OCI-LY3 (cell line): Measurements from ENCODE around the gene PALLD.

ENCODE experiments used
- H2AFZ ChIP-seq: fragments of 200-600, 300-600 bp; shearing (Covaris generic); 2 replicates; pipeline ENCODE4 v1.6.0; 2014; ENCODE audit warnings: antibody characterized with exemption, low read depth, low read length
- H3K27ac ChIP-seq: fragments of 200-600, 300-600 bp; sonication (generic); 2 replicates; pipeline ENCODE4 v1.5.1; 2014; ENCODE audit warnings: mild to moderate bottlenecking, low read length, moderate library complexity, mixed read lengths
- H3K27me3 ChIP-seq: fragments of 200-600, 300-600 bp; sonication (generic); 2 replicates; pipeline ENCODE4 v1.6.1; 2014; ENCODE audit warnings: low read depth, low read length, mixed read lengths
- H3K36me3 ChIP-seq: fragments of 200-600, 300-600 bp; sonication (generic); replicated peaks from 2 replicates; pipeline ENCODE3; 2014; ENCODE audit warnings: low read depth, low read length, mixed read lengths
- H3K4me1 ChIP-seq: fragments of 300-600, 200-600 bp; sonication (generic); 2 replicates; pipeline ENCODE4 v1.6.1; 2014; ENCODE audit warnings: low read length, mixed read lengths
- H3K4me2 ChIP-seq: fragments of 200-600, 300-600 bp; sonication (generic); 2 replicates; pipeline ENCODE4 v1.6.1; 2014; ENCODE audit warnings: low read length, mixed read lengths
- H3K4me3 ChIP-seq: fragments of 300-600, 200-600 bp; sonication (generic); 2 replicates; pipeline ENCODE4 v1.5.1; 2014; ENCODE audit warnings: antibody characterized with exemption, mild to moderate bottlenecking, low read length, moderate library complexity
- H3K79me2 ChIP-seq: fragments of 300-600, 200-600 bp; shearing (Covaris generic); 2 replicates; pipeline ENCODE4 v1.6.1; 2014; ENCODE audit warnings: mild to moderate bottlenecking, low read length, mixed read lengths
- H3K9ac ChIP-seq: fragments of 300-600, 200-600 bp; shearing (Covaris generic); 2 replicates; pipeline ENCODE4 v1.6.0; 2014; ENCODE audit warnings: mild to moderate bottlenecking, low read length, moderate library complexity
- H3K9me3 ChIP-seq: fragments of 200-600, 300-600 bp; shearing (Covaris generic); 2 replicates; pipeline ENCODE4 v1.6.1; 2014; ENCODE audit warnings: low read length, mixed read lengths; ENCODE audit not compliant: insufficient read depth
- H4K20me1 ChIP-seq: fragments of 200-600, 300-600 bp; sonication (generic); 2 replicates; pipeline ENCODE4 v1.6.1; 2016; ENCODE audit warnings: low read length, mixed read lengths; ENCODE audit not compliant: insufficient read depth
- EZH2phosphoT487 ChIP-seq: fragments of 200-600 bp; shearing (Covaris generic); IDR thresholded peaks from 2 replicates; pipeline ENCODE4 v1.6.1; 2018; ENCODE audit warnings: antibody characterized with exemption, mixed run types, low read depth
- TF ChIP-seq, protein P1 (sequence below): fragments of 200-600, 300-600 bp; sonication (generic); IDR thresholded peaks from 2 replicates; pipeline ENCODE4 v1.5.1; 2014; ENCODE audit warnings: antibody characterized with exemption, low read length, low read depth

The PALLD gene

DNA sequence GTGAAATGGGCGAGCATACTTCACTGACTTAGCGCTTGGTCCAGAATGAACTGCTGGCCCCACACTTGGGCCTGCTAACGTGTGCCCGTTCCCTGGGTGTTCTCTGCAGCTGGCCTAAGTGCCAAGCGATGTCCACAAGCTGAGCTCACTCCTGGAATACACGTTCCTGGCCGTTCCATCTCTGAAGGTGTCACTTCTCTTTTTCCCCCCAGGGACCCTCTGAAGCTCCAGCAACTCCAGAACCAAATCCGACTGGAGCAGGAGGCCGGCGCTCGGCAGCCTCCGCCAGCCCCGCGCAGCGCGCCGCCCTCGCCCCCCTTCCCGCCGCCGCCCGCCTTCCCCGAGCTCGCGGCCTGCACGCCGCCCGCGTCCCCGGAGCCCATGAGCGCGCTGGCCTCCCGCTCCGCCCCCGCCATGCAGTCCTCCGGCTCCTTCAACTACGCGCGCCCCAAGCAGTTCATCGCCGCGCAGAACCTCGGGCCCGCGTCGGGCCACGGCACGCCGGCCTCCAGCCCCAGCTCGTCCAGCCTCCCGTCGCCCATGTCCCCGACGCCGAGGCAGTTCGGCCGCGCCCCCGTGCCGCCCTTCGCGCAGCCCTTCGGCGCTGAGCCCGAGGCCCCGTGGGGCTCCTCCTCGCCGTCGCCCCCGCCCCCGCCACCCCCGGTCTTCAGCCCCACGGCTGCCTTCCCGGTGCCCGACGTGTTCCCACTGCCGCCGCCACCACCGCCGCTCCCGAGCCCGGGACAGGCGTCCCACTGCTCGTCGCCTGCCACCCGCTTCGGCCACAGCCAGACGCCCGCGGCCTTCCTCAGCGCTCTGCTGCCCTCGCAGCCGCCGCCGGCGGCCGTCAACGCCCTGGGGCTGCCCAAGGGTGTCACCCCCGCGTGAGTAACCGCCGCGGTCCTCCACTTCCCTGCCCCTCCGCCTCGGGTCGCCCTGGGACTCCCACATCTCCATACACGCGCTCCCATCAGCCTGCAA lies 380.9 kb downstream of the PALLD start:
- no peak for TF ChIP-seq EZH2phosphoT487
- TF ChIP-seq, protein P1, sequence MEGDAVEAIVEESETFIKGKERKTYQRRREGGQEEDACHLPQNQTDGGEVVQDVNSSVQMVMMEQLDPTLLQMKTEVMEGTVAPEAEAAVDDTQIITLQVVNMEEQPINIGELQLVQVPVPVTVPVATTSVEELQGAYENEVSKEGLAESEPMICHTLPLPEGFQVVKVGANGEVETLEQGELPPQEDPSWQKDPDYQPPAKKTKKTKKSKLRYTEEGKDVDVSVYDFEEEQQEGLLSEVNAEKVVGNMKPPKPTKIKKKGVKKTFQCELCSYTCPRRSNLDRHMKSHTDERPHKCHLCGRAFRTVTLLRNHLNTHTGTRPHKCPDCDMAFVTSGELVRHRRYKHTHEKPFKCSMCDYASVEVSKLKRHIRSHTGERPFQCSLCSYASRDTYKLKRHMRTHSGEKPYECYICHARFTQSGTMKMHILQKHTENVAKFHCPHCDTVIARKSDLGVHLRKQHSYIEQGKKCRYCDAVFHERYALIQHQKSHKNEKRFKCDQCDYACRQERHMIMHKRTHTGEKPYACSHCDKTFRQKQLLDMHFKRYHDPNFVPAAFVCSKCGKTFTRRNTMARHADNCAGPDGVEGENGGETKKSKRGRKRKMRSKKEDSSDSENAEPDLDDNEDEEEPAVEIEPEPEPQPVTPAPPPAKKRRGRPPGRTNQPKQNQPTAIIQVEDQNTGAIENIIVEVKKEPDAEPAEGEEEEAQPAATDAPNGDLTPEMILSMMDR, result no peak
- Histone ChIP-seq H4K20me1 (peaks cover 38% of the 10 kb centered on the region), H2AFZ (no peak overlapping the region), H3K4me2 (peak overlapping the region; percentile 32), H3K27me3 (peaks cover 34% of the 10 kb centered on the region), H3K4me1 (peaks cover 49% of the 10 kb centered on the region), H3K9ac (no peak overlapping the region), H3K79me2 (no peaks in the 10 kb centered on the region), H3K27ac (no peak overlapping the region), H3K36me3 (peaks cover 3% of the 10 kb centered on the region), H3K9me3 (no peaks in the 10 kb centered on the region), H3K4me3 (peak overlapping the region; percentile 54)

DNA sequence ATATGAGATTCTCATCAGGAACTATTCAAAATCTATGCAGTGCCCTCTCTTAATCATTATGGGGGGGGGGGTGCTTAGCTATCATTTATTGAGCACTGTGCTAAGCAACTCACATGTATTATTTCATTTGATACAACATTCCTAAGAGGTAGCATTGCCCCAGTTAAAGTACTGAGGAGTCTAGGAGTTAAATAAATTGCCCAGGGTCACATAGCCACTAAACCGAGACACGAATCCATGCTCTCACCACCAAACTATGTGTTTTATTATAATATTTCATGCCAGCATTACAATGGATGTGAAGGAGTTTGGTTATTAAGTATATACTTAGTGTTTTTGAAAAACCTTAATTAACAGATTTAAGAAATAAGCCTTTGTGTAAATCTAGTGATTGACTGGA lies 381.8 kb downstream of the PALLD start:
- peaks cover 38% of the 10 kb centered on the region for H4K20me1 ChIP-seq
- H3K4me2 ChIP-seq, result peak overlapping the region; percentile 32; the same call in 1 of the 2 replicates
- peaks cover 3% of the 10 kb centered on the region for H3K36me3 ChIP-seq
- no peak for TF ChIP-seq EZH2phosphoT487
- TF ChIP-seq, protein P1, result no peak
- no peaks in the 10 kb centered on the region for H3K9me3 ChIP-seq
- no peak overlapping the region for H2AFZ ChIP-seq
- H3K79me2 ChIP-seq, result no peaks in the 10 kb centered on the region
- H3K27ac ChIP-seq, result no peak overlapping the region
- H3K4me3 ChIP-seq, result no peak overlapping the region
- peaks cover 47% of the 10 kb centered on the region for H3K4me1 ChIP-seq
- peaks cover 34% of the 10 kb centered on the region for H3K27me3 ChIP-seq
- no peak overlapping the region for H3K9ac ChIP-seq

DNA sequence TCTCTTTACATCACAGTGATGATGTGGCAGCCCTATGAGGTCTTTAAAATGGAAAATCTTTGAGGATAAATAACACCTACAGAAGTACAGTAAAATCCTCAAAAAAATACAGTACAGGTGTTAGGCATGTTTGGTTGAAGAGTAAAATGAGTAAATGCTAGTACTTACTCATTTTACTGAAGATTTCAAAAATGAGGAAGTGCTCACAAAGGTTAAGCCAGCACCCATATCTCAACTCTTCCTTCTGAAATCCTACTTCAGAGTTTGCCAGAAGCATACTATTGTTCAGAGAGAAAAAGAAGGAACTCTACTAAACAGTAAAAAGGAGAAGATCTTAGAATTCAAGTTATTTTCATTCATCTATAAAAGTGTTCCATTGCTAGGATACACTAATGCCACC lies 382.3 kb downstream of the PALLD start:
- H3K9ac ChIP-seq, result no peak overlapping the region
- H3K4me2 ChIP-seq, result 0 out of 2 replicates have a peak overlapping the region, but pooled peaks have one; percentile 2
- no peak overlapping the region for H2AFZ ChIP-seq
- peaks cover 38% of the 10 kb centered on the region for H4K20me1 ChIP-seq
- no peak for TF ChIP-seq EZH2phosphoT487
- TF ChIP-seq, protein P1, result no peak
- H3K9me3 ChIP-seq, result no peaks in the 10 kb centered on the region
- H3K36me3 ChIP-seq, result peaks cover 3% of the 10 kb centered on the region
- H3K27ac ChIP-seq, result no peak overlapping the region
- no peak overlapping the region for H3K4me3 ChIP-seq
- peaks cover 41% of the 10 kb centered on the region for H3K4me1 ChIP-seq
- H3K27me3 ChIP-seq, result peaks cover 34% of the 10 kb centered on the region
- no peaks in the 10 kb centered on the region for H3K79me2 ChIP-seq

DNA sequence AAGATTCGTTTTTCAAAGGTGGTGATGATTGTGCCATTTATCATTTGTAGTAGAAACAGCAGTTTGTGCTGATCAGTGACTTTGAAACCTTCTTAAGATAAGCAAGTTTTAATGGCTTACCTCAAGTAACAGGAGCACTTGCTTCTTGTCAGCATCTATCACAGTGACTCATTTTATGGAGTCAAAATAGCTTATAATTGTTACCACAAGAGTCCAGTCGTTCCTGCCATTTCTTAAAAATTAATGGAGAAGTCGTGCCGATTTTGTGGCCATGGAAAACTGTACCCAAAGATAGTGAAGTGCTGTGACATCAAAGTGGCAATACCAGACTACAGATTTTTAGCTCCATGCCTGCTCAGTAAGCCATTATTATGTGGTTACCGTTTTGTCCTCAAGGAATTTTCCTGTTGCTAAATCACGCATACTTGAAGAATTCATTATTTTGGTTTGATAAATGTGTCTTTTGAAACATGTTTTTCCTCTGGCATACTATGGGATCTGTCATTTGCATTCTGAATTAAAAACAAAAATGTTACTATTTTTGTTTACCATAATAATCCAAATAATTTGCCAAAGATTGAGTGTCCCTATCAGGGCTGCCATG lies 383.3 kb downstream of the PALLD start:
- Histone ChIP-seq H3K4me3 (no peak overlapping the region), H2AFZ (no peak overlapping the region), H3K4me1 (peaks cover 37% of the 10 kb centered on the region), H4K20me1 (peaks cover 38% of the 10 kb centered on the region), H3K27ac (no peak overlapping the region), H3K36me3 (peaks cover 3% of the 10 kb centered on the region), H3K9me3 (no peaks in the 10 kb centered on the region), H3K4me2 (no peak overlapping the region), H3K9ac (no peak overlapping the region), H3K79me2 (no peaks in the 10 kb centered on the region), H3K27me3 (peaks cover 27% of the 10 kb centered on the region)
- TF ChIP-seq, protein P1, result no peak
